ENCODE data around the gene P2RX5. TPM values are rescaled to one million over a fixed set of nuclear protein-coding genes. Genes with fewer than 3 reads are reported as not detected.

The P2RX5 gene
- total RNA-seq, 1 experiment from 2014 or later: 11.6 TPM

GRCh38 chr17:3724378-3725077 is 28.6 kb upstream of the P2RX5 start:
- Mint-ChIP-seq H3K27me3 (ENCODE audit: unreplicated experiment) (no peaks in the 10 kb centered on the region), H3K4me1 (ENCODE audit: low read depth, unreplicated experiment) (peaks cover 20% of the 10 kb centered on the region), H3K4me3 (ENCODE audit: low read depth, unreplicated experiment) (peak overlapping the region; percentile 88), H3K27ac (ENCODE audit: unreplicated experiment) (peak overlapping the region; percentile 51), H3K36me3 (ENCODE audit: insufficient read depth, unreplicated experiment) (peaks cover 54% of the 10 kb centered on the region), H3K9me3 (ENCODE audit: low read depth, unreplicated experiment) (no peaks in the 10 kb centered on the region)
- no peak for DNase-seq
- CTCF ChIA-PET: interaction anchor here (1.1 kb wide), 1 partner anchor 13 kb away, joined by 4 read pairs; no protein-coding TSS in a partner anchor
- TF ChIP-seq CTCF (IDR thresholded peaks at IDR 0.05; ENCODE audit: unreplicated experiment): no peak
- intact Hi-C loops (cut with micrococcal nuclease; ENCODE audit: unreplicated experiment): no loop called here
- BruUV-seq (replicated peaks): no TSS peak

GRCh38 chr17:3723556-3724377 is 27.8 kb upstream of the P2RX5 start, which contains the start of gene HASPIN:
Gene HASPIN, plus strand, starts transcription at chr17:3723903. Its CDS starts 33 bp downstream, at chr17:3723936.
- no peaks in the 10 kb centered on the region for H3K9me3 Mint-ChIP-seq (ENCODE audit: low read depth, unreplicated experiment)
- CTCF ChIA-PET: interaction anchor here (0.8 to 1.1 kb wide), 2 partner anchors 14 to 31 kb away, joined by 3 to 4 read pairs; no protein-coding TSS in a partner anchor
- H3K36me3 Mint-ChIP-seq (ENCODE audit: insufficient read depth, unreplicated experiment): peaks cover 50% of the 10 kb centered on the region
- H3K27me3 Mint-ChIP-seq (ENCODE audit: unreplicated experiment): no peaks in the 10 kb centered on the region
- peaks cover 20% of the 10 kb centered on the region for H3K4me1 Mint-ChIP-seq (ENCODE audit: low read depth, unreplicated experiment)
- DNase-seq: peak; percentile 86
- TF ChIP-seq CTCF (IDR thresholded peaks at IDR 0.05; ENCODE audit: unreplicated experiment): no peak
- H3K4me3 Mint-ChIP-seq (ENCODE audit: low read depth, unreplicated experiment): peak within 1 kb of the TSS; percentile 88
- intact Hi-C loops (cut with micrococcal nuclease; ENCODE audit: unreplicated experiment): no loop called here
- H3K27ac Mint-ChIP-seq (ENCODE audit: unreplicated experiment): peak within 1 kb of the TSS; percentile 51
- BruUV-seq (replicated peaks): no TSS peak

- Mint-ChIP-seq H3K4me1 (ENCODE audit: low read depth, unreplicated experiment) (peaks cover 20% of the 10 kb centered on the region), H3K27ac (ENCODE audit: unreplicated experiment) (peak overlapping the region; percentile 22), H3K9me3 (ENCODE audit: low read depth, unreplicated experiment) (no peaks in the 10 kb centered on the region), H3K27me3 (ENCODE audit: unreplicated experiment) (no peaks in the 10 kb centered on the region), H3K36me3 (ENCODE audit: insufficient read depth, unreplicated experiment) (peaks cover 55% of the 10 kb centered on the region), H3K4me3 (ENCODE audit: low read depth, unreplicated experiment) (peak overlapping the region; percentile 88)
- no peak for TF ChIP-seq CTCF (IDR thresholded peaks at IDR 0.05; ENCODE audit: unreplicated experiment)
- BruUV-seq (replicated peaks): no TSS peak
- intact Hi-C loops (cut with micrococcal nuclease; ENCODE audit: unreplicated experiment): no loop called here
- no peak for DNase-seq
- CTCF ChIA-PET: interaction anchor here (0.8 to 1.1 kb wide), 2 partner anchors 14 to 32 kb away, joined by 3 to 4 read pairs; no protein-coding TSS in a partner anchor
Observed at GRCh38 chr17:3723188-3723555, 27.2 kb upstream of the P2RX5 start.

- CTCF ChIA-PET: no interaction called here
- Mint-ChIP-seq H3K27ac (ENCODE audit: unreplicated experiment) (peak overlapping the region; percentile 22), H3K36me3 (ENCODE audit: insufficient read depth, unreplicated experiment) (peaks cover 58% of the 10 kb centered on the region), H3K9me3 (ENCODE audit: low read depth, unreplicated experiment) (no peaks in the 10 kb centered on the region), H3K27me3 (ENCODE audit: unreplicated experiment) (no peaks in the 10 kb centered on the region), H3K4me1 (ENCODE audit: low read depth, unreplicated experiment) (peaks cover 20% of the 10 kb centered on the region), H3K4me3 (ENCODE audit: low read depth, unreplicated experiment) (peak overlapping the region; percentile 88)
- BruUV-seq (replicated peaks): TSS peak; percentile 51
- intact Hi-C loops (cut with micrococcal nuclease; ENCODE audit: unreplicated experiment): no loop called here
- TF ChIP-seq CTCF (IDR thresholded peaks at IDR 0.05; ENCODE audit: unreplicated experiment): no peak
- DNase-seq: no peak
Observed at GRCh38 chr17:3722716-3723115, 26.8 kb upstream of the P2RX5 start.
